NCI-H524 treated with DMSO at 0.1 percent for 48 hours (cell line): Measurements from ENCODE around the gene LY86.

ENCODE experiments used
- DNase-seq: peaks from one replicate; lab custom pipeline; 2025; lab: John Stamatoyannopoulos, UW

The LY86 gene

GRCh38 chr6:6682225-6682624 is 93.7 kb downstream of the LY86 start:
- DNase-seq, result no peak

- DNase-seq, result no peak
These were observed 95.7 kb downstream of the LY86 start for GRCh38 chr6:6683969-6684833.

GRCh38 chr6:6685249-6686040 is 96.9 kb downstream of the LY86 start:
- DNase-seq, result no peak

DNA sequence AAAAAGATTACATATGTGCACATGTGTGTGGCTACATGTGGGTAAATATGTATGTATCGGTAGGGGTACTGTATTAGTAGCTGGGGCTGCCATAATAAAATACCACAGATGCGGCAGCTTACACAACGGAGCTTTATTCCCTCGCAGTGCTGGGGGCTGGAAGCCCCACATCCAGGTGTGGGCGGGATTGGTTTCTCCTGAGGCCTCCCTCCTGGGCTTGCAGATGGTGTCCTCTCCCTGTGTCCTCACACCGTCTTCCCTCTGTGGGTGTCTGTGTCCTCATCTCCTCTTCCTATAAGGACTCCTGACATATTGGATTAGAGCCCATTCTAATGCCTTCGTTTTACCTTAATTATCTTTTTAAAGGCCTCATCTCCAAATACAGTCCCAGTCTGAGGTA is 97.7 kb downstream of the LY86 start:
- DNase-seq, result no peak

DNA sequence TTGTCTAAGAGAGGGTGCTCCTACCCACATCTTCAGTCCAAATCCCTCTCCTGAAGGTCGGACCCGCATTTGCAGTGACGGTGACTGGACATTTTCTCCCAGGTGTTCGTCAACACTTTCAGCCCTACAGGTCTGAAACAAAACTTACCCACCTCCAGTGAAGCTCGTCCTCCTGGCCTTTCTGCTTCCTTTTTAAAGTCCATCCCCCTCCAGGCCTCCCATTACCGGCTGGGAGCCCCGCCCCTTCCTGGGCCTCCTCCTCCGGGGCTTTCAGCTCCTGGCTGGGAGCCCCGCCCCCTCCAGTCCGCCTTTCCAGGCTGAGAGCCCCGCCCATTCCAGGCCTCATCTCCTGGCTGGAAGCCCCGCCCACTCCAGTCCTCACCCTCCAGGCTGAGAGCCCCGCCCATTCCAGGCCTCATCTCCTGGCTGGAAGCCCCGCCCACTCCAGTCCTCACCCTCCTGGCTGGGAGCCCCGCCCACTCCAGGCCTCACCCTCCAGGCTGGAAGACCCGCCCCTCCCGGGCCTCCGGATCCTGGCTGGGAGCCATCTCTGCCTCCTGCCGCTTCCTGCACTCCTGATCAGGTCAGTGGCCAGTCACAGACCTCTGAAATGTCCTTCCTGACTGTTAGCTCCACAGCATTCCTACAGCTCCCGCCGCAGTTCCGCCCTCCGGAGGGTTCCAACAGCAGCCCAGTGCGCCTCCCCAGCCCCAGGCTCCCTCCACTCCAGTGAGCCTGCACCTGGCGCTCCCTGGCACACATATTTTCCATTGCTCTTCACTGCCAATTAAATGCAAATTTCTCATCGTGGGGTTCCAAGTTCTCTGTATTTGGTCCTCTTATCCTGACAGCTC is 98.5 kb downstream of the LY86 start:
- DNase-seq, result peak; percentile 43

DNA sequence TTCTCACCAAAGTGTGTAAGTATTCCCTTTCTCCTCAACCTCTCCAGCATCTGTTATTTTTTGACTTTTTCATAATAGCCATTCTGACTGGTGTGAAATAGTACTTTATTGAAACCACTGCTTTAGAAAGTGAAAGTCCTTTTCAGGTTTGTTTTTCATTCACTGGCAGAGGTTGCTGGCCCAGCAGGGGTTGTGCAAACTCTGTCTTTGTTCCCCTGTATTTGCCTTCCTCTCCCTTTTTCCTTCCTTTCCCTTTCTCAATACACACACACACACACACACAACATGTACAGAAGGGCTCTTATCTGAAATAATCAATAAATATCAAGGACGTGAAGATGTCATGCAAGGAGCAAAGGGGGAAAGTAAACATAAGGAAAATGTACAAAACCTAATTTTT is 99.8 kb downstream of the LY86 start:
- no peak for DNase-seq

GRCh38 chr6:6688951-6689350 is 100.4 kb downstream of the LY86 start:
- DNase-seq, result no peak

- no peak for DNase-seq
These were observed 101.1 kb downstream of the LY86 start for GRCh38 chr6:6689400-6690143.

DNA sequence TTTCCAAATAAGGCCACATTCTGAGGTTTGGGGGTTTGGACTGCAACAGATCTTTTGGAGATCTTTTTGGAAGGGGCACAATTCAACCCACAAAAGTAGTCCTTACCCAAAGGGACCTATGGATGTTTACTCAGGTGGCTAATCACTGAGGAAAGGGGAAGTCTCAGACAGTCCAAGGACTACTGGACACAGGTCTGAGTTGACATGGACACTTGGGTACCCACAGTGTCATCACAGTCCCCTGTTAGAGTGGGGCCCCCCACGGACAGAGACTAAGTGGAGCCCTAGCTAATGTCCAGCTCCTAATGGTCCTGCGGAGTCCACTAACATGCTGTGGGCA is 101.6 kb downstream of the LY86 start:
- no peak for DNase-seq

- DNase-seq, result no peak
These were observed 105.9 kb downstream of the LY86 start for GRCh38 chr6:6694368-6694780.

DNA sequence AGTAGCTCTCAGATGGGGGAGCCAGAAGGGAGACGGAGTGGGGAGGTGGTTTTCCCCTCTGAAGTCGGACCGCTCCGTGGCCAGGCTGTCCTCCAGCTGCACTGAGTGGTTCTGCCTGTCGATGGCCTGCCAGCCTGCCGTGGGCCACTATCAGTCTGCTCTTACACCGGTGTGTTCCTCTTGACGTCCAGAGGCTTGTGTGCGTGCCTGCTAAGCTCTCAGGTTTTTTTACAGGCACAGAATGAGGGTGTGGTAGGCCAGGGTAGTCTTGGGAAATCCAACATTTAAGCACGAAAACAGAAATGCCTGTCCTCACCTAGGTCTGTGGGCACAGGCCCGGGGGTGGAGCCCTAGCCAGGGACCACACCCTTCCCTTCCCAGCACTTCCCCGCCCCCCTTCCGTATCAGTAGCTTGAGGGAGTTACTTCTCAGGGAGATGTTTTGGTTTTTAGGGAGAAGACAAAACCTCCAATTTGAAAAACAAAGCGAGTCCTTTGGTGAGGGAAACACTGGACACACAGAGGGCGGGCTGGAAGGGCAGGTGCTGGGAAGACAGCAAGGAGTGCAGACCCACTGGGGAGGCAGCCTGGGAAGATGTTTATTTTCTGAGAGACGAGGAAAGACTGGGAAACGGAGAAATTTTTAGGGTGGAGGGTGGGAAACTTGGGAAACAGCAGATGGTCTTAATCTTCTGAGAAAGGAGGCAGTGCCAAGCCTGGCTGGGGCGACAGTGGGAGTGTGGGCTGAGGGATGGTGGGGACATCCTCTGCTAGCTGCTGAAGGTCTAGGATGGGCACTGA is 106.5 kb downstream of the LY86 start:
- DNase-seq, result no peak

GRCh38 chr6:6695625-6696276 is 107.2 kb downstream of the LY86 start:
- DNase-seq, result no peak

GRCh38 chr6:6696867-6697531 is 108.5 kb downstream of the LY86 start:
- no peak for DNase-seq

- DNase-seq, result peak; percentile 60
These were observed 109.1 kb downstream of the LY86 start for GRCh38 chr6:6697620-6698019.

DNA sequence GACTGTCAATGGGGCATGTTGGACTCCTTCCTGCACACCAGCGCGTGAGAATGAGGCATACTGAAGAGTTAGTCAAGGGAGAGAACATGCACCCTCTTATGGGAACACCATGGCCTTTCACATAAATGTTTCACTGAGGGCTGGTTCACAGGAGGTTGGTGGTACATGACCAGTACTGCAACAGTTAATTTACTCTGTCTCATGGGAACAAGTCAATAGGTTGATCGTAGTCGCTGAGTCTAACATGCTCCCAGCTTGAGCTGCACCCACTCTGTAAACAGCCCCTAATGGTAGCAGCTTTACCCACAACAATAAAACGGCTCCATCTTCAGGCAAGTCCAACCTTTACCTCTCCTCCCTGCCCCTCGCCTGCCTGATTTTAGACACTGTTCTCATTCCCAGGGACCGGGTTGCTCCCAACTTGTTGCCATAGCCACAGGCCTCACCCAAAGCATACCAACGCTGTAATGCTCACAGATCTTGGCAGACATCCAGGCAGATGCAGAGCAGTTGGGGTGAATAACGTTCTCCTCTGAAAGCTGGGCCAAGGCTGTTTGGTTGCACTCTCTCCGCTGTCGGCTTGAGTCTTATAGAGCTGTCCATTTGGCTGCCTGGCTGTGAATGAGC is 111.3 kb downstream of the LY86 start:
- DNase-seq, result no peak

- DNase-seq, result no peak
These were observed 112.1 kb downstream of the LY86 start for GRCh38 chr6:6700407-6701270.

GRCh38 chr6:6701864-6702263 is 113.3 kb downstream of the LY86 start:
- no peak for DNase-seq

- no peak for DNase-seq
These were observed 115.2 kb downstream of the LY86 start for GRCh38 chr6:6703699-6704098.
